B cell (primary cell): ENCODE data around the gene PXMP4. TPM values are rescaled to one million over a fixed set of nuclear protein-coding genes. Genes with fewer than 3 reads are reported as not detected.
"Not testable (repeated sequence)": the region's sequence is repeated elsewhere in the genome, so short reads cannot be mapped to it uniquely, and the experiment has no call there.

ENCODE experiments used
- ATAC-seq: fragments of 200-7000 bp; cut with Tn5 transposase; one replicate; pipeline ENCODE4 v1.10.0; 2021; ENCODE audit warnings: low read depth, mild to moderate bottlenecking, moderate number of reproducible peaks, moderate library complexity
- CTCF ChIA-PET: fragments of 350-600 bp; sonication (Branson Sonifier 250); formaldehyde crosslinking; loops from one replicate; lab custom pipeline; 2021; ENCODE audit warnings: antibody characterized with exemption, inconsistent platforms; lab: Charles Lee
- POLR2A ChIA-PET: fragments of 350-600 bp; sonication (Branson Sonifier 250); formaldehyde crosslinking; loops from one replicate; lab custom pipeline; 2021; ENCODE audit warnings: antibody characterized with exemption; lab: Charles Lee
- DNase-seq: peaks from one replicate; pipeline ENCODE4 v3.0.0; 2013
- H2AFZ ChIP-seq: 2 replicates; pipeline ENCODE4 v1.6.1; 2012; ENCODE audit warnings: mild to moderate bottlenecking, low read depth, low read length; ENCODE audit not compliant: insufficient read depth, poor library complexity, severe bottlenecking
- H3K27ac ChIP-seq, 2 donors: 1 replicate in 1 of 2; 2 replicates in 1 of 2; pipeline ENCODE4 v1.5.1; 2012 to 2013; ENCODE audit warnings: low read length in 2 of 2, mild to moderate bottlenecking in 2 of 2, moderate library complexity in 1 of 2
- H3K27me3 ChIP-seq, 4 experiments: fragments of 200-600 bp in 1 of 4; sonication (generic) in 1 of 4; replicated peaks in 1 of 4; 1 replicate in 2 of 4; 2 replicates in 2 of 4; pipeline versions ENCODE4 v1.6.1 to v1.7.0; 2013 to 2016; ENCODE audit warnings: low read length in 3 of 4, mild to moderate bottlenecking in 2 of 4, mixed read lengths in 1 of 4, moderate library complexity in 1 of 4; ENCODE audit not compliant: insufficient read depth in 4 of 4, control insufficient read depth in 3 of 4; ENCODE audit errors: control extremely low read depth in 1 of 4
- H3K36me3 ChIP-seq, 2 experiments: replicated peaks in 1 of 2; 1 replicate in 1 of 2; 2 replicates in 1 of 2; pipeline versions ENCODE4 v1.6.1 to v1.7.1; 2013; ENCODE audit warnings: low read length in 1 of 2; ENCODE audit not compliant: insufficient read depth in 2 of 2, control insufficient read depth in 1 of 2; ENCODE audit errors: control extremely low read depth in 1 of 2, extremely low read depth in 1 of 2
- H3K4me1 ChIP-seq, 2 donors: fragments of 200-600 bp in 1 of 2; sonication (generic) in 1 of 2; 1 replicate in 1 of 2; 2 replicates in 1 of 2; pipeline versions ENCODE4 v1.5.1 to v1.6.1; 2013 to 2017; ENCODE audit warnings: low read length in 2 of 2; ENCODE audit not compliant: control insufficient read depth in 2 of 2, insufficient read depth in 2 of 2
- H3K4me2 ChIP-seq: replicated peaks from 2 replicates; pipeline ENCODE3; 2012; ENCODE audit warnings: mild to moderate bottlenecking, low read depth, low read length; ENCODE audit not compliant: poor library complexity, severe bottlenecking
- H3K4me3 ChIP-seq, 5 experiments: fragments of 200-600 bp in 1 of 5; sonication (generic) in 1 of 5; 1 replicate in 3 of 5; 2 replicates in 2 of 5; pipeline versions ENCODE4 v1.5.1 to v1.7.0; 2011 to 2016; ENCODE audit warnings: low read length in 4 of 5, mild to moderate bottlenecking in 4 of 5, low read depth in 2 of 5, control low read depth in 1 of 5, moderate library complexity in 1 of 5; ENCODE audit not compliant: insufficient read depth in 1 of 5; ENCODE audit errors: control extremely low read depth in 1 of 5, extremely low read depth in 1 of 5
- H3K79me2 ChIP-seq: fragments of 200-600 bp; sonication (generic); one replicate; pipeline ENCODE4 v1.6.0; 2016; ENCODE audit warnings: low read length; ENCODE audit not compliant: control insufficient read depth, insufficient read depth
- H3K9ac ChIP-seq: fragments of 200-600 bp; sonication (generic); 2 replicates; pipeline ENCODE4 v1.6.1; 2017; ENCODE audit warnings: mild to moderate bottlenecking, low read length, moderate library complexity
- H3K9me3 ChIP-seq, 3 donors: one replicate each; pipeline versions ENCODE4 v1.6.1 to v1.7.1; 2013; ENCODE audit warnings: low read length in 2 of 3; ENCODE audit not compliant: control insufficient read depth in 2 of 3, insufficient read depth in 1 of 3; ENCODE audit errors: control extremely low read depth in 1 of 3
- H4K20me1 ChIP-seq: 2 replicates; pipeline ENCODE4 v1.6.0; 2012; ENCODE audit warnings: mild to moderate bottlenecking, low read length; ENCODE audit not compliant: insufficient read depth, control insufficient read depth, poor library complexity, severe bottlenecking
- H3K27ac Mint-ChIP-seq: one replicate; pipeline ENCODE4 v1.8.0; 2021; ENCODE audit warnings: mixed read lengths
- H3K27me3 Mint-ChIP-seq: one replicate; pipeline ENCODE4 v1.8.0; 2021; ENCODE audit warnings: mixed read lengths
- H3K4me1 Mint-ChIP-seq: one replicate; pipeline ENCODE4 v1.8.0; 2021; ENCODE audit warnings: mixed read lengths
- H3K4me3 Mint-ChIP-seq: one replicate; pipeline ENCODE4 v1.8.0; 2021; ENCODE audit warnings: mixed read lengths
- H3K9me3 Mint-ChIP-seq: one replicate; pipeline ENCODE4 v1.8.0; 2022; ENCODE audit warnings: mixed read lengths; ENCODE audit not compliant: insufficient read depth
- EZH2 ChIP-seq: IDR thresholded peaks from 2 replicates; pipeline ENCODE4 v1.6.1; 2012; ENCODE audit warnings: borderline replicate concordance, low read depth, mild to moderate bottlenecking, moderate library complexity, low read length; ENCODE audit not compliant: insufficient read depth, poor library complexity, severe bottlenecking
- WGBS: methylation state at CpG from one replicate; pipeline ENCODE4 v1.1.5; 2013; ENCODE audit warnings: missing lambda C conversion rate; ENCODE audit not compliant: insufficient coverage; 5-methylcytosine and 5-hydroxymethylcytosine counted together
- intact Hi-C: fragments of 100-400 bp; cut with micrococcal nuclease; formaldehyde crosslinking; loops from one replicate; pipeline ENCODE4 v1.10.0; 2022
- polyA plus RNA-seq: library from polyadenylated mRNA; depleted of rRNA; stranded (reverse); fragments of >200 nt; gene quantifications from 2 replicates; pipeline ENCODE4 v1.2.3, GENCODE V29; 2012
- total RNA-seq, 2 donors: library from RNA; stranded (reverse); fragments of 120-200 nt in 1 of 2; gene quantifications; 1 replicate in 1 of 2; 2 replicates in 1 of 2; pipeline versions ENCODE4 v1.2.3 to v1.2.4, GENCODE V29; 2013 to 2022
- TF ChIP-seq, protein P1 (sequence below): fragments of 200-600 bp; IDR thresholded peaks from one replicate; pipeline ENCODE4 v1.8.0; 2022; ENCODE audit warnings: antibody characterized with exemption, mild to moderate bottlenecking

Gene PXMP4
- total and polyA plus RNA-seq, 2 donors (not counting 1 experiment from before 2014, with no cell fraction given), result 5.0 to 6.6 TPM

GRCh38 chr20:33698966-33699365 is 21.1 kb downstream of the PXMP4 start:
- H3K4me3 ChIP-seq, H3K4me3 Mint-ChIP-seq, H3K27ac ChIP-seq, H3K4me1 Mint-ChIP-seq, H3K4me1 ChIP-seq, H2AFZ ChIP-seq, H3K27ac Mint-ChIP-seq, H3K79me2 ChIP-seq, DNase-seq, ATAC-seq, H4K20me1 ChIP-seq, H3K36me3 ChIP-seq, H3K9me3 Mint-ChIP-seq, H3K27me3 ChIP-seq, H3K27me3 Mint-ChIP-seq, H3K4me2 ChIP-seq, POLR2A ChIA-PET, H3K9ac ChIP-seq, intact Hi-C loops, CTCF ChIA-PET: not testable (repeated sequence)
- 100% methylated on average over 8 of the region's 27 CpGs for WGBS
- H3K9me3 ChIP-seq, result peaks cover 0 to 19% (median 0%) of the 10 kb centered on the region in 3 donors

DNA sequence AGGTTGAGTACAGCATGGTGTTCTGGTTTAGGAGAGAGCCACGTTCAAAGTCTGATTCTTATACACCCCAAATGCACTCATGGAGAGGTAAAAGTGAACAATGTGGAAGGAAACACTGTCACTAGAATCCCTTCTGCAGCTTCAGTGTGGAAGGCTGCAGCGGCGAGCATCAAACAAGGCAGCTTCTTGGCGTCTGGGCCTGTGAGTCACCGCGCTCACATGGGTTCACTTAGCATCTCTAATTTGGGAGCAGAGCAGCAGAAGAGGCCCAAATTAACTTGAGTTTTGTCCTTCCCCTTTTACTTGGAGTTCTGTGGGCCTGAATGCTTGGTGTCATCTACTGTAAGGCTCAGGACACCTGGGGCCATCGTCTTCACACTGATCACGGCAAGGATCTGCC is 23.0 kb downstream of the PXMP4 start:
- no peak for DNase-seq
- no peak overlapping the region for H2AFZ ChIP-seq
- H3K79me2 ChIP-seq, result no peaks in the 10 kb centered on the region
- H3K9me3 ChIP-seq, result peaks cover 0 to 19% (median 0%) of the 10 kb centered on the region in 3 donors
- H3K4me1 ChIP-seq, result no peaks in the 10 kb centered on the region
- Mint-ChIP-seq H3K4me1 (no peaks in the 10 kb centered on the region), H3K27me3 (no peaks in the 10 kb centered on the region), H3K4me3 (no peak overlapping the region), H3K27ac (no peak overlapping the region), H3K9me3 (no peaks in the 10 kb centered on the region)
- 89% methylated on average over 7 of the region's 8 CpGs for WGBS
- H3K27me3 ChIP-seq, result no peaks in the 10 kb centered on the region
- no peak overlapping the region for H3K4me2 ChIP-seq
- H3K4me3 ChIP-seq, result no peak overlapping the region
- TF ChIP-seq, protein P1, sequence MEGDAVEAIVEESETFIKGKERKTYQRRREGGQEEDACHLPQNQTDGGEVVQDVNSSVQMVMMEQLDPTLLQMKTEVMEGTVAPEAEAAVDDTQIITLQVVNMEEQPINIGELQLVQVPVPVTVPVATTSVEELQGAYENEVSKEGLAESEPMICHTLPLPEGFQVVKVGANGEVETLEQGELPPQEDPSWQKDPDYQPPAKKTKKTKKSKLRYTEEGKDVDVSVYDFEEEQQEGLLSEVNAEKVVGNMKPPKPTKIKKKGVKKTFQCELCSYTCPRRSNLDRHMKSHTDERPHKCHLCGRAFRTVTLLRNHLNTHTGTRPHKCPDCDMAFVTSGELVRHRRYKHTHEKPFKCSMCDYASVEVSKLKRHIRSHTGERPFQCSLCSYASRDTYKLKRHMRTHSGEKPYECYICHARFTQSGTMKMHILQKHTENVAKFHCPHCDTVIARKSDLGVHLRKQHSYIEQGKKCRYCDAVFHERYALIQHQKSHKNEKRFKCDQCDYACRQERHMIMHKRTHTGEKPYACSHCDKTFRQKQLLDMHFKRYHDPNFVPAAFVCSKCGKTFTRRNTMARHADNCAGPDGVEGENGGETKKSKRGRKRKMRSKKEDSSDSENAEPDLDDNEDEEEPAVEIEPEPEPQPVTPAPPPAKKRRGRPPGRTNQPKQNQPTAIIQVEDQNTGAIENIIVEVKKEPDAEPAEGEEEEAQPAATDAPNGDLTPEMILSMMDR, result no peak
- TF ChIP-seq EZH2, result no peak
- intact Hi-C loops, result no loop called here
- CTCF ChIA-PET, result no interaction called here
- no peak overlapping the region for H3K9ac ChIP-seq
- POLR2A ChIA-PET, result no interaction called here
- no peak overlapping the region for H3K27ac ChIP-seq
- no peaks in the 10 kb centered on the region for H4K20me1 ChIP-seq
- H3K36me3 ChIP-seq, result no peaks in the 10 kb centered on the region
- ATAC-seq, result no peak
